ENCODE results near the gene LHFPL6. TPM values are rescaled to one million over a fixed set of nuclear protein-coding genes. Genes with fewer than 3 reads are reported as not detected.

Gene LHFPL6
- total and polyA plus RNA-seq, 10 of the 15 experiments (the other 5 are each of a cell fraction or from before 2014, with no cell fraction given), result 0.11 to 4.6 (median 0.41) TPM

DNA sequence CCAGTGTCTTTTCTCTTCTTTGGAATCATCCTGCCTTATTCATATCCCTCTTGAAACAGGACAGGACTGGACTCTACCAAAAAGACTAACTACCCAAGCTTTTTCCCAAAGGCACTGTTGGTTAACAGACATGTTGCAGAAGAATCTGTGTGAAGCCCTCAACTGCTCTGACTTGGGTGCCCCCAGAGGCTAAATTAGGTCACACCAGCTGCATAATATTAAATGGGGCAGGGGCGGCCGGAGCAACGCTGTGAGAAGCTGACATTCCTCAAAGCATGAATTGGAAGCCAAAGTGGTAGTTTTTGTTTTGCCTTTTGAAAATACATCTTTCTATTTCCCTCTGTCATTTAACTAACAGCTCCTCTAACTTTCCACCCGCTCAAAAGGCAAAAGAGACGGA, 185.9 kb downstream of the LHFPL6 start:
- ATAC-seq, result peak; percentile 55; the same call in 2 of the 3 replicates
- RAD21 ChIA-PET (ENCODE audit: unreplicated experiment), result interaction anchor here (0.8 to 3.8 kb wide), 6 partner anchors 34 to 199 kb away, joined by 3 to 25 read pairs (median 4); partner anchors contain the start of gene LHFPL6
- in situ Hi-C loops (cut with MboI), result no loop called here

More for the DNA sequence above, 185.9 kb downstream of the LHFPL6 start:
- BruUV-seq (replicated peaks), result no TSS peak
- no peaks in the 10 kb centered on the region for H3K9me3 ChIP-seq (replicated peaks; ENCODE audit: control insufficient read depth, insufficient read depth, low read length)
- CTCF ChIA-PET, result interaction anchor here (0.6 to 6.4 kb wide), 10 partner anchors 10 to 199 kb away, joined by 3 to 88 read pairs (median 4); partner anchors contain the start of gene LHFPL6
- no peak overlapping the region for H3K4me2 ChIP-seq (ENCODE audit: control insufficient read depth, insufficient read depth)
- FAIRE-seq, result no peak
- no peaks in the 10 kb centered on the region for H3K27me3 ChIP-seq (replicated peaks in 1 of 2; ENCODE audit: control insufficient read depth in 2 of 2, insufficient read depth in 2 of 2, low read length in 1 of 2)
- H2AFZ ChIP-seq (ENCODE audit: control insufficient read depth, low read depth, low read length), result no peak overlapping the region
- intact Hi-C loops (cut with micrococcal nuclease; ENCODE audit: unreplicated experiment), result loop anchor here (5.0 kb wide), 1 partner anchor 185 kb away; the partner anchor contains the start of gene LHFPL6
- H3K4me1 ChIP-seq (ENCODE audit: control insufficient read depth, insufficient read depth, low read length), result peaks cover 4% of the 10 kb centered on the region; the same call in 1 of the 2 replicates
- H4K20me1 ChIP-seq (ENCODE audit: control insufficient read depth, insufficient read depth), result no peaks in the 10 kb centered on the region
- H3K79me2 ChIP-seq (ENCODE audit: control insufficient read depth, insufficient read depth, low read length), result no peaks in the 10 kb centered on the region
- no peak for DNase-seq (ENCODE audit: low read depth, low spot score)
- no peak overlapping the region for H3K9ac ChIP-seq (ENCODE audit: control insufficient read depth, insufficient read depth, low read length)
- no peak overlapping the region for H3K27ac ChIP-seq (ENCODE audit: control insufficient read depth, insufficient read depth)
- no peaks in the 10 kb centered on the region for H3K36me3 ChIP-seq (ENCODE audit: control insufficient read depth in 2 of 2, insufficient read depth in 2 of 2, low read length in 1 of 2)
- TF ChIP-seq JUND (IDR thresholded peaks at IDR 0.05; ENCODE audit: low read depth, low read length) (no peak), HSF1 (IDR thresholded peaks at IDR 0.05; ENCODE audit: low read depth, low read length) (no peak), TCF7 (IDR thresholded peaks at IDR 0.05; ENCODE audit: borderline replicate concordance) (no peak), MYB (IDR thresholded peaks at IDR 0.05; ENCODE audit: borderline replicate concordance, low read depth, low read length) (no peak), BCLAF1 (IDR thresholded peaks at IDR 0.05) (no peak), CTCF (IDR thresholded peaks at IDR 0.05 in 2 of 3, conservative IDR thresholded peaks at IDR 0.05 in 1 of 3; ENCODE audit: control insufficient read depth in 2 of 3, extremely low read depth in 1 of 3, insufficient read depth in 1 of 3, low read depth in 3 of 3, low read length in 3 of 3) (peak in 2 of 3 experiments; percentile 19 to 22; a peak in 1 of 6 replicates), TCF3 (IDR thresholded peaks at IDR 0.05; ENCODE audit: borderline replicate concordance, insufficient read depth, low read depth, low read length) (no peak), MYC (IDR thresholded peaks at IDR 0.05; ENCODE audit: insufficient read depth, insufficient read length, insufficient replicate concordance, low read length, severe bottlenecking) (no peak), POLR2AphosphoS2 (IDR thresholded peaks at IDR 0.05; ENCODE audit: low read depth, low read length) (no peak), USF1 (IDR thresholded peaks at IDR 0.05; ENCODE audit: borderline replicate concordance, extremely low read length, insufficient read depth, low read depth, low read length) (no peak), RAD21 (IDR thresholded peaks at IDR 0.05; ENCODE audit: insufficient read depth, low read depth, low read length) (0 out of 2 replicates have a peak, but pooled peaks have one; percentile 18)
- WGBS (ENCODE audit: insufficient coverage, insufficient replicate concordance, low lambda C conversion rate, missing lambda C conversion rate), result 65% methylated on average over 5 of the region's 5 CpGs
- SMC1A ChIA-PET (ENCODE audit: uncharacterized antibody, unreplicated experiment), result interaction anchor here (0.7 to 4.7 kb wide), 13 partner anchors 12 to 205 kb away, joined by 3 to 65 read pairs (median 5); no protein-coding TSS in a partner anchor
- no peak overlapping the region for H3K4me3 ChIP-seq
- POLR2A ChIA-PET, result no interaction called here
